ENCODE results near the gene ADCY7.

ADCY7 gene

DNA sequence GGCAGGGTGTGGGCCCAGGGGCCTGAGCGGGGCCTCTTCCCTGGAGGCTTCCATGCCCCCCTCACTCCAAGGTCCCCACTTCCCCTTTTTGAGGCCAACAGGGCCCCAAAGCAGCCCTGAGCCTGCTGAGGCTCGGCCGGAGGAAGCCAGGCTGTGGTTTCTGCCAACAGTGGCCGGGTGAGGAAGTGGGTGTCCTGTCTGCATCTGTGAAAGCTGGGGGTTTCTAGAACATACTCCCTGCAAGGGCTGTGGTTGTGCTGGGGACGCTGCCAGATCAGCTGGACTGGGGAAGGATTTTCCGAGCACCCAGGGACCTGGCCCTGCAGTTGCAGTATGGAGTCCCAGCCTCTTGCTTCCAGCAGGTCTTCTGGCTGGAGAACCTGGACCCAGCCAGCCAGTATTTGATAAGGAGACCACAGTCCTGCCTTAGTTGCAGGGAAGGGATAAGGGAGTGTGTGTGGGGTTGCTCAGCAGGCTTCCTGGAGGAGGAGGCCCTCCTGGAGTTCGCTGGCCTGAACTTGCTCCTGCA, 15.7 kb downstream of the ADCY7 start:
- no peak for DNase-seq (ENCODE audit: low spot score)

DNA sequence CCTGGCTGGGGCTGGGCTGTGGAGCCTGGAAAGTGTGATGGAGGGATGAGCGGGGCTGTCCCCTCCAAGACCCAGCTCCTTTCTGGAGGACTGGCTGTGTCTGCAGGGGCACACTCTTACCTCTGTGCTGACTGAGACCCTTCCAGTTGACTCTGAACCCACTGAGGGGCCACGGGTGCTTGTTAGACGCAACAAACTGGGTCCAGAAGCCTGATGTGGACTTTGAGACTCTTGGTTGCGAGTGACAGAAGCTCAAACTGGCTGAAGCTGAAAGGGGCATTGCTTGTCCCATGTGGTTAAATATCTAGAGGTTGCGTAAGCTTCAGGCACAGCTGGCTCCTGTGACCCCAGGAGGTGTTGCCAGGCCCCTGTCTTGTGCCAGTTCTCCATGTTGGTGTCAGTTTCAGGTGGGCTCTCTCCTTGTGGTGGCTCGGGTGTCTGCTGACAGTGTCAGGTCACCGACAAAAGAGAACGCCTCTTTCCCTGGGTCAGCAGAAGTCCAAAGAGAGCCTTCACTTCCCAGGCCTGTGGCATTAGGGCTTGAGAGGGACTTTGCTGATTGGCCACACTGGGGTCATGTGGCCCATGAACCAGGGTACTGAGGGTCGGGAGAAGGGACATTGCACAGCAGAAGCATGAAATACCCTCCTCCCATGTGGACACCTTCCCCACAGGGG, 16.7 kb downstream of the ADCY7 start:
- DNase-seq (ENCODE audit: low spot score), result no peak

DNA sequence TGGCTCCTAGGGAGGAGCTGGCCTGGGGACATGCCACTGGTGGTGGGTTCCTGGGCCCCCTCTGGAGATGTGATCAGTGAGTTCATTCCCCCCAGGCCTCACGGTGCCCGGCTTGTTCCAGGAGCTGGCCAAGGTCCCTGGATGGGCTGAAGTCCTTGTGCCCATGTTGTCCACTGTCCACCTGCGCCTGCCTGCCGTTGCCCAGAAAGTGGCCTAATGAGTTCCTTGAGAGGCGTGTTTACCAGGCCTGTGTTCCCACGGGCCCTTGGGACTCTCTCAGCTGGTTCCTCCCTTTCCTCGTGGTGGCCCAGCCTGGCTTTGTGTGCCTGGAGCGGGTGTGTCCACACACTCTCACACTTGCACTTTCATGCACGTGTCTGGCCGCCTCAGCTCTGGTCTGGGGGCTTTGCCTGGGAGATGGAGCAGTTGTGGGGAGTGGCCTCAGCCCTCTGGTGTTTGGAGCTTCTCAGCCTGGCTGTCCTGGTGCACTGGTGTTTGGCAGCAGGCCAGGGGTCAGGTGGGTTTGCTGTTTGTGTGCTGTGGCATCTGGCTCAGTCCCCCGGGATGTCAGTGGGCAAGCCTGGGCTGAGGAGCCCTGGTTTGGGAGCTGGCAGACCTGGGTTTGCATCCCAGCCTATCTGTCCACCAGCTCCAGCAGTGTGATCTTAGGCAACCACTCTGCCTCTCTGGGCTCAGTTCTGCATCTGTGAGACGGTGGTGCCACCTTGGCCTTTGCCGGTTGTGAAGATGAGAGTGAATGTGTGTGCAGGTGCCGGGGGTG, 18.0 kb downstream of the ADCY7 start:
- DNase-seq (ENCODE audit: low spot score), result no peak

DNA sequence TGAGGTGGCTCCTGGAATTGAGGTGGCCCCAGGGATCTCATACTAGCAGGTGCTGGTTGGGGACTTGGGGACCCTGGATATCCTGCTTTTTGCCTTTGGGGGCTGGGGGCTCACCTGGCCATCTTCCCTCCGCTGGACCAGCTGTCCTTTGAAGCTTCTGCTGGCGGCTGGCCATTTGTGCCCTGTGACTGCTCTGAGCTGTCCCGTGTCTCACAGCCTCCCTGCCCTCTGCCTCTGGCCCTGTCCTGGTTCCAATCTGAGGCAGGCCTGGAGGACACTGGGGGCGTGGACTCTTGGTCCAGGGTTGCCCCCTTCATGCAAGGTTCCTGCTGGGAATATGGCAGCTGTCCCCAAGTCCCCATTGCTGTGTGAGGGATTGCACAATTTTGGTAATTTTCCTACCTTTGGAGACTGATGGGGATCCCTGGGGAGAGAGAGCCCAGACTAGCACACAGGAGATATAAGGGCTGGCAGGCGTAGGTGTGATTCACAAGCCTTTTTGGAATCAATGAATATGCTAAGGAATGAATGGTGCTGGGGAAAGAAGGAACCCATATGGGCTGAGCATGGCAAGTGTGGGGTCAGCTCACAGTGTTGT, 19.2 kb downstream of the ADCY7 start:
- DNase-seq (ENCODE audit: low spot score), result peak; percentile 43

DNA sequence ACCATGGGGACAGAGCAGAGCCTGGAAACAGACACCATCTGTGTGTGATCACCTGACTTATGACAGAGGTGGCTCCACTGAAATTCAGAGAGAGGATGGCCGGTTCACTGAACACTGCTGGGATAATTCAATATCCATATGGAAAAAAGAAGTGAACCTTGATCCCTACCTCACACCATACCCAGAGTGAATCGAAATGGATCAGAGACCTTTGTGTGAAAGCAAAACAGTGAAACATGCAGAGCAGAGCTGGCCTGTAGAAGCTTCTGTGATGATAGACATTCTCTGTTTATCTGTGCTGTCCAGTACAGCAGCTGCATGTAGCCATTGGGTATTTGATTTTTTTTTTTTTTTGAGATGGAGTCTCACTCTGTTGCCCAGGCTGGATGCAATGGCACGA, 20.3 kb downstream of the ADCY7 start:
- DNase-seq (ENCODE audit: low spot score), result no peak

DNA sequence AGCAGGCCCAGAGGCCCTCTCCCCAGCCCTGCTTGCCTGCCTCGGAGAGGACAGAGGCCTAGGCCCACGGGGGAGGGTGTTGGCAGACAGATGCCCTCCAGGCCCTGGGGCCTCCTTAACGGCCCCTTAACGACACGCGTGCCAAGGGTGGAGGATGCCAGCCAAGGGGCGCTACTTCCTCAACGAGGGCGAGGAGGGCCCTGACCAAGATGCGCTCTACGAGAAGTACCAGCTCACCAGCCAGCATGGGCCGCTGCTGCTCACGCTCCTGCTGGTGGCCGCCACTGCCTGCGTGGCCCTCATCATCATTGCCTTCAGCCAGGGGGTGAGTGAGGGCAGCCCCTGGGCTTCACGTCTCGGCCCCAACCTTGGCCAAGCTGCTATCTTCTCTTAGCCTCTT, 21.7 kb downstream of the ADCY7 start:
- DNase-seq (ENCODE audit: low spot score), result no peak

DNA sequence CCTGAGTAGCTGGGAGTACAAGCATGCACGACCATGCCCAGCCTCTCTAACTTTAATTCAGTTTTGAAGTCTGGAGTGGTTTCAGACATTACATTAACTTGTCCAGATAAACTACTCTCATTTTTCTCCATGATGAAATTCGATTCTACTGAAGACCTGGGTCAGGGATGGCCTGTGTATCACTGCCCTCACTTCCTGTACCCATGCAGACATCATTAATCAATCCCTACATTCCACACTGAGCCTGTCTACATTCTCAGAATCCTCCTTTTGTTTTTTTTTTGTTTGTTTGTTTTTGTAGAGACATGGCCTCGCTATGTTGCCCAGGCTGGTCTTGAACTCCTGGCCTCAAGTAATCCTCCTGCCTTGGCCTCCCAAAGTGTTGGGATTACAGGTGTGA, 22.6 kb downstream of the ADCY7 start:
- DNase-seq (ENCODE audit: low spot score), result no peak

DNA sequence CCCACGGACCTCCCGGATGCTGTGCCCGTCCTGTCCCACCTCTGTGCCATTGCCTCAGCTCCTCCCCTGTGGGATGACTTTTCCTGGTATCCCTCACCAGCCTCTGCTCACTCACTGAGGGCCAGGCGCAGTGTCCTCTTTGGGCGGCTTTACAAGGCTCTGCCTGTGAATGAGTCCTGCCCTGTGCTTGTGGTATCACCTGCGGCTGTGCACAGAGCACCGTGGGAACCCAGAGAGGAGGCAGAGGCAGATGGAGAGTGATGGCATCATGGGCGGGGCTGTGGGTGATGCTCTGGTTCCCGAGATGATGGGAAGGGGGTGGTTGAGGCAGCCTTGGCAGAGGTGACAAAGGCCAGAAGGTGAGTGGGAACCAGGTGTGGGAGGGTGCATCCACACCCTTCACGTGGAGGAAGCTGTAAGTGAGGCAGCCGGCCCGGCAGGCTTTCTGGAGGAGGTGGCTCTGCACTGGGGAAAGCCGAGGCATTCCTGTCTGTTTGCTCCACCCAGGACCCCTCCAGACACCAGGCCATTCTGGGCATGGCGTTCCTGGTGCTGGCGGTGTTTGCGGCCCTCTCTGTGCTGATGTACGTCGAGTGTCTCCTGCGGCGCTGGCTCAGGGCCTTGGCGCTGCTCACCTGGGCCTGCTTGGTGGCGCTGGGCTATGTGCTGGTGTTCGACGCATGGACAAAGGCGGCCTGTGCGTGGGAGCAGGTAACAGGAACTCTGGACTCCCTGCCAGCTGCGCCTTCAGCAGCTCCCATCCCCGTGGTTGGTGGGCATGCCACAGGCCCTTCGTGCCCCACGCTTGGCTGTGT, 23.8 kb downstream of the ADCY7 start:
- no peak for DNase-seq (ENCODE audit: low spot score)

DNA sequence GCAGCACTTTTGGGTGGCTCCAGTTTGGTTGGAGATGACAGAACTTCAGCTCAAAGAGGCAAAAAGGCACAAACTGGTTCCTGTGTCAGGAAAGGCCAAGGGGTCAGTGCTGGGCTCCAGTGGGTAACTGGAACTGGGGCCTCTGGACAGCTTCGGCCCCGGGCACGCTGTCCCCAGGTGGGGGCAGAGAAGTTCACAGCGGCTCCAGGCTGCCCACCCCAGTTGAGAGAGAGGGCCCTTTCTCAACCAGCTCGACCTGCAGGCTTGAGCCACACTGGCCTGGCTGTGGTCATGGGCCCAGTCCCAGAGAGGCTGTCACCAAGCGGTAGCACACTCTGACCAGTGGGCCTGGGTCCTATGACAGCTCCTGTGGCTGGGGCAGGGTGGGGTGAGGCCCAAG, 24.5 kb downstream of the ADCY7 start:
- no peak for DNase-seq (ENCODE audit: low spot score)

DNA sequence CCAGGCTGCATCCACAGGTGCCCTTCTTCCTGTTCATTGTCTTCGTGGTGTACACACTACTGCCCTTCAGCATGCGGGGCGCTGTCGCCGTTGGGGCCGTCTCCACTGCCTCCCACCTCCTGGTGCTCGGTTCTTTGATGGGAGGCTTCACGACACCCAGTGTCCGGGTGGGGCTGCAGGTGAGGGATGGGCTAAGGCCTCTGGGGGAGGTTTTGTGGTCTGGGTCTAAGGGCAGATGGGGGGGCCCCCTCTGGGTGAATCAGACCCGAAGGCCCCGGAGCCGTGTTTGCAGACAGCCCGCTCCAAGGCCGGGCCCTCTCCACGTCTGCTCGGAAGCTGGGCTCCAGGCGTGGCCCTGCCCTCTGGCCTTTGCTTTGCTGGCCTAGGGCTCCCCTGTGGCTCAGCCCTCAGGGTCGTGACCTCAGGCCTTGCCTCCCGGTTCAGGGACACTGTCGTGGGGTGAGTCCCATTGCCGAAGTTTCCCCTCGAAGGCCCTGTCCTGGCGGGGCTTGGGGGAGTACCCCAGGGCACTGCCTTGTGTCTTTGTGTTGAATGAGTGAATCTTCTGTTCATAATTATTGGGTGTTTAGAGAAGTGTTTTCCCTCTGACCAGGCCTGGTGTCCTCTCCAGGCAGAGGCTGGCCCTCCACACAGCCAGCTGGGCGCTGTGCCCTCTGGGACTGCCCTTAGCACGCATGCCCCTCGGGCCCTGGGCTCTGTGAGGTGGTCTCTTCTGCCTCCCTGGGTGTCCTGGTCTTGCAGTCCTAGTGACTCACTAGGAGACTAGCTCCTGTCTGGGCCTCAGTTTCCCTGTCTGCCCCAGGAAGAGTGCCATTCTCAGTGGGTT, 25.6 kb downstream of the ADCY7 start:
- DNase-seq (ENCODE audit: low spot score), result no peak

DNA sequence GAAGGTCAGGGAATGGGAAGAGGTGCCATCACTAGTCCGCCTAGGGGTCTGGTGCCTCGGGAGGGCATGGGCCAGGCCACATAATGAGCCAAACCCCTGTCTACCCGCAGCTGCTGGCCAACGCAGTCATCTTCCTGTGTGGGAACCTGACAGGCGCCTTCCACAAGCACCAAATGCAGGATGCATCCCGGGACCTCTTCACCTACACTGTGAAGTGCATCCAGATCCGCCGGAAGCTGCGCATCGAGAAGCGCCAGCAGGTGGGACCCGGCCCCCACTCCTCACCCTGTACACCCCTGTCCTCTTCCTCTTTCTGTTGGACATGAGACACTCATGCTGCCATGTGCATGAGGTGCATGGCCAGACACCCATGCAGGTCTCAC, 26.2 kb downstream of the ADCY7 start:
- no peak for DNase-seq (ENCODE audit: low spot score)

DNA sequence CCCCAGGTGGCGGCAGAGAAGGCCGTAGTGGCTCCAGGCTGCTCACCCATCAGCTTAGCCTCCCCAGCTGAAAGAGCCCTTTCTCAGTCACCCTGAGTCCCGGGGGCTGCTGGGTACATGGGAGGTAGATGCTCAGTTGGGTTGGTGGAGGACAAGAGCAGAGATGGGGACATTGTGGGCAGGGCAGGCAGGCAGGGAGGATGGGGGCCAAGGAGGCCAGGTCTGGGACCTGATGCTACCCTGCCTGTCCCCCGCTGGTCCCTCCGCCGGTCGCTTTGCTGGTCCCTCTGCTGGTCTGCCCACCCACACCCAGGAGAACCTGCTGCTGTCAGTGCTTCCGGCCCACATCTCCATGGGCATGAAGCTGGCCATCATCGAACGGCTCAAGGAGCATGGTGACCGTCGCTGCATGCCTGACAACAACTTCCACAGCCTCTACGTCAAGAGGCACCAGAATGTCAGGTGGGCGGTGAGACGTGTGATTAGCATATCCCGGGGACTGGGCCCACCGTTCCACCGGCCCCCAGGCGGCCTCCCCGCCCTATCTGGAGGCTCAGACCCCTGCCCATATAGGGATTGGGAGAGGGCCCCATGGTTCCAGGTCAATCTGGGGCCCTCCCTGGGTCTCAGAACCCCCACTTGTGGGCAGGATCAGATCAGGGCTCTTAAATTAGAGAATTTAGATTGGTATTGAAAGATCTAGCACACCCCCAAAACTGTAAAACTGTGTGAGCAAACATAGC, 26.9 kb downstream of the ADCY7 start:
- no peak for DNase-seq (ENCODE audit: low spot score)

DNA sequence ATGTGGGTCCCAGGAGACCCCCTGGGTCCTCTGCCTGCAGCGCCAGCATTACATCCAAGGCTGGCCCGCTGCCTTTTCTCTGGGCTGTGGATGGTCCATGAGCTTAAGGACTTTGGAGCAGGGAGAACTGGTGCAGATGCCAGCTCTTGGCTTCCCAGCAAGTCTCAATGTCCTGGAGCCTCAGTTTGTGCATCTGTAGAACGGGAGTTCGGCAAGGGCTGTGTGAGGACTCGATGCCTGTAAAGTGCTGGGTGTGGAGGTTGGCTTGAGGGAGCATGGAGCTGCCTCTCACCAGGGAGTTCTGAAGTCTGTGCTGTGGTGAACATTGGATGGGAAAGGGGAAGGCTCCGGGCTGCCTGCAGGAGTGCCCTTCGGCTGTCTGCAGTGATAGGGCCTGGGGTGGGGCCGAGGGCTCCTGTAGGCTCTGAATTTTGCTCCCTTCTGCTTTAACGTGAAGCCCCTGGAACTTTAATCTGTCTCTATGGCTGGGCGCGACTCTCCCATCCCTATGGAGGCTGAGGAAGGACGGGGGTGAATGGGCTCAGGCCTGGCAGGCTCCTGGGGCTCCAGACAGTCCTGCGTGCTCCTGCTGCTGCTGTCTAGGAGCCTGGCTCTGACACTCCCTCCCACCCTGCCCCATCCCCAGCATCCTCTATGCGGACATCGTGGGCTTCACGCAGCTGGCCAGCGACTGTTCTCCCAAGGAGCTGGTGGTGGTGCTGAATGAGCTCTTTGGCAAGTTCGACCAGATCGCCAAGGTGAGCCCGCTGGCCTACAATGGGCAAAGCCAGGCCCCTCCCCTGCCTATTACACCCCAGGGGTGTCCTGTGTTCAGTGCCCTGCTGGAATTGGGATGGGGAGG, 27.9 kb downstream of the ADCY7 start:
- no peak for DNase-seq (ENCODE audit: low spot score)

DNA sequence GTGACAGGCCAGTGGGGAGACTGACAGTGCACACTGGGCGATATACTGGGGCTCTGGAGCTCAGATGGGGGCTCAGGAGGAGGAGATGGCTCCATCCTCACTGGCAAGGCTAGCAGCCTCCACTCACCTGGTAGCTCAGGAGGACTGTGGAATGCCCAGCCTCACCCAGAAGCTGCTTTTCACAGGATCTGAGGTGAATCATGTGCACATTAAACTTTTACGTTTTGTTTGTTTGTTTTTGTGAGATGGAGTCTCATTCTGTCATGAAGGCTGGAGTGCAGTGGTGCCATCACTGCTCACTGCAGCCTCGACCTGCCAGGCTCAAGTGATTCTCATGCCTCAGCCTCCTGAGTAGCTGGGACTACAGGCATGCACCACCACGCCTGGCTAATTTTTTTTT, 28.6 kb downstream of the ADCY7 start:
- no peak for DNase-seq (ENCODE audit: low spot score)

DNA sequence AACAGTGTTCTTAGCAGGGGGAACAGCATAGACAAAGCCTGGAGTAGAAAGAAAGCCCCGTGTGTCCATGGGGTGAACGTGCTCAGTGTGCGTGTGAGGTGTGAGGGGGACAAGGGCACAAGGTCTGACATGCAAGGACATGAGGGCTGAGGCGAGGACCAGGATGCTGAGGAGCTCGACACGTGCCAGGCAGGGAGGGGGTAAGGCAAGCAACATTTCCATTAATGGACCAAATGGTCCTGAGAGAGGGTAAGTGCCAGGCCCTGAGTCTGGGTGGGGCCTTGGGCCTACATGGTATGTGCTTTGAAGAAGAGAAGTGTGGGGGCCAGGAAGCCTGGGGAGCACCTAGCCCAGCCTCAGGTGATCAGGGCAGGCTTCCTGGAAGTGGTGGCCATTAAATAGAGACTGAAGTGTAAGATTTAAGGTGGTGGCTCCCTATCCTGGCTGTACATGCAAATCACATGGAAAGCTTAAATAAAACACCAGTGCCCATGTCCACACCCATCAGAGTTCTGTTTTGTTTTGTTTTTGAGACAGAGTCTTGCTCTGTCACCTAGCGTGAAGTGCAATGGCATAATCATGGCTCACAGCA, 29.3 kb downstream of the ADCY7 start:
- no peak for DNase-seq (ENCODE audit: low spot score)

DNA sequence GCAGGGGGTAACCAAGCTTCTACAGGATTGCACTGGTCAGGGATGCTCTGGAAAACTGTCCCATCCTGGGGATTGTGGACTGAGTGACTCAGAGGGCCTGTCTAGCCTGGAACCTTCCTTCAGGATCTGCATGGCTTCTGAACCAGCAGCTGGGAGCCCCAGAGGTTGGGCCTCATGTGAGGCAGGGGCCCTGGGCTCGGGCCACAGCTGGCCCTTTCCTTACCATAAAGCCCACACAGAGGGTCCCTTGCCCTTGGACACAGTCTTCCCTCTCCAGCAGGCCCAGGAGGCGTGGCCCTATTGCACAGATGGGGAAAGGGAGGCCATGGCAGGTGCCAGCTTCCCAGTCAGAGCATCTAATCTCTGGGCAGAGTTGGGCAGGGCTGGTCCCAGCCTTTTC, 30.5 kb downstream of the ADCY7 start:
- no peak for DNase-seq (ENCODE audit: low spot score)

DNA sequence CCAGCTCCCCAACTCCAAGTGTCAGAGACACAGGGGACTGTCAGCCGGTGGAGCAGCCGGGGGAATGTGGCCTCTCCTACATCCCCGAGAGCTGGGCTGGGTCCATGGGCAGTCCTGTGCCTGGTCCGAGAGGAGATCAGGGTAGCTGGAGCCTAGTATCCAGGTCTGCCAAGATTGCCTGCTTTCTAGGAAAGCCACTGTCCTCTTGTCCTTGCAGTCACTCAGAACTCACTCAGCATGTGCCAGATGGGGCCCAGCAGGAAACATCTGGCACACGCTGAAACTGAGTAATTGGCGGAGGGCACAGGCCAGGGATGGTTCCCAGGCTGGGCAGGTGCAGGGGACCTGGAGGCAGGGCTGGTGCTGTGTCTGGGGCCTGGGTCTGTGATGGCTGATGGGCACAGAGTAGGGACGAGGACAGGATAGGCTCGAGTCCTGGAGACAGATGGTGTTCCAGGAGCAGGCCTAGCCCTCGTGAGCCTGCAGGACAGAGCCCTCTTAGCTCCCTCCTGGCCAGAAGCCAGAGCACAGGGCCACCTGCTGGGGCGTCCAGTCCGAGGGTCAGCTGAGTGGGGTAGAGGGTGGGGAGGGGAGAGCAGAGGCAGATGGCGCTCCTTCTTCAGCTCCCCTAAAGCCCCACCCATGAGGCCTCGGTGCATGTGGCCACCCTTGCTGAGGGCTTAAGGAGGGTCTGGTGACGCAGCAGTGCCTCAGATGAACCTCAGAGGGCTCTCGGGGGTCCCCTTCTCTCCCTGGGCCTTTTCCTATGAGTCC, 31.1 kb downstream of the ADCY7 start:
- no peak for DNase-seq (ENCODE audit: low spot score)

DNA sequence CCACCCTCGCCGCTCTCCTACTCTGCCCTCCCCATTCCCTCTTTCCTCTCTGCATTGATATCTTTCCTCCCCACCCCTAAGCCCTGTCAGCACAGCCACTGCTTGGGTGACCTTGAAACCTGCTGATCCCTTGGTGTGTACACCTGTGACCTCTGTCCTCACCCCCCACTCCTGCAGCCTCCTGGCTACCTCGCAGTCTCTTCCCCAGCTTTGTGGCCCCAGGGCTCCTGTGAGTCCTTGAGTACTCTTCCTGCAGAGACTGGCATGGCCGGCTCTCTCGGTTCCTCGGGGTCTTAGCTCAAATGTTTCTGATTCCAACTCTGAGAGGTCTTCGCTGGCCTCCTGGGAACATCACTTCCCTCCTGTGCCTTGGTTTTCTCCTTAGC, 31.7 kb downstream of the ADCY7 start:
- no peak for DNase-seq (ENCODE audit: low spot score)

All from GM03348 (cell line).